ENCODE results near the gene ASAP3. TPM values are rescaled to one million over a fixed set of nuclear protein-coding genes. Genes with fewer than 3 reads are reported as not detected.

The ASAP3 gene
- total and polyA plus RNA-seq, 2 donors (not counting 3 experiments of a cell fraction or from before 2014, with no cell fraction given) = 12.5 to 14.2 TPM

DNA sequence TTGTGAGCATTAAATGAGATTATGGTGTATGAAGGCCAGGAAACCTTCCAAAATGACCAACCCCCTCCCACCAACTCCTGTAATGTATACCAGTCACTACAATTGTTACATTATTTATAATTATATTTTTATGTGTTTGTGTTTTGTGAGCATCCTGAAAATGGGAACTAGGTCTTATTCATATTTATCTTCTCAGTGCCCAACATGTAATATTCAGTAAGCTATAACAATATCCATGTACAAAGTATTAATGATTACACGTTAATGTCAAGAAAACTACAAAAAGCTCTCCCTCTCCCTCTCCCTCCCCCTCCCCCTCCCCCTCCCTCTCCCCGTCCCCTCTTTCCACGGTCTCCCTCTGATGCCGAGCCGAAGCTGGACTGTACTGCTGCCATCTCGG is 19.0 kb upstream of the ASAP3 start:
- Histone ChIP-seq H3K9me1 (replicated peaks; ENCODE audit: control insufficient read depth, extremely low read depth, insufficient read depth, low read length) (no peaks in the 10 kb centered on the region), H2AFZ (ENCODE audit: low read depth, low read length) (no peak overlapping the region), H3K4me3 (replicated peaks in 1 of 3; ENCODE audit: insufficient read depth in 1 of 3, low read depth in 1 of 3, low read length in 3 of 3) (no peak overlapping the region), H3K9ac (replicated peaks; ENCODE audit: extremely low read depth, insufficient read depth, low read length) (no peak overlapping the region), H3K79me2 (ENCODE audit: control insufficient read depth, insufficient read depth, low read length) (no peaks in the 10 kb centered on the region), H3K9me3 (replicated peaks; ENCODE audit: control insufficient read depth, insufficient read depth, low read length) (no peaks in the 10 kb centered on the region), H3K36me3 (ENCODE audit: control insufficient read depth in 2 of 2, extremely low read depth in 1 of 2, insufficient read depth in 2 of 2, low read length in 2 of 2) (no peaks in the 10 kb centered on the region), H3K27me3 (ENCODE audit: control insufficient read depth in 2 of 2, insufficient read depth in 2 of 2, low read length in 2 of 2) (no peaks in the 10 kb centered on the region), H3K27ac (ENCODE audit: insufficient read depth, low read depth, low read length) (no peak overlapping the region), H3K4me1 (ENCODE audit: control insufficient read depth, extremely low read depth, insufficient read depth, low read length) (no peaks in the 10 kb centered on the region), H3K4me2 (ENCODE audit: insufficient read depth, low read length) (no peak overlapping the region), H4K20me1 (replicated peaks; ENCODE audit: control insufficient read depth, extremely low read depth, insufficient read depth, low read length) (no peaks in the 10 kb centered on the region)
- FAIRE-seq (no peak), DNase-seq (ENCODE audit: low read depth, low spot score) (no peak)
- dilution Hi-C loops (cut with MboI; ENCODE audit: extremely low pct_ligation_motif_present, low sequenced_read_pairs) = no loop called here
- TF ChIP-seq MYC (IDR thresholded peaks at IDR 0.05; ENCODE audit: low read depth, low read length) (no peak), GATA2 (IDR thresholded peaks at IDR 0.05; ENCODE audit: insufficient read depth, insufficient read length, low read depth, low read length) (no peak), FOS (IDR thresholded peaks at IDR 0.05; ENCODE audit: borderline replicate concordance, insufficient read depth, low read length) (no peak), CTCF (IDR thresholded peaks at IDR 0.05; ENCODE audit: extremely low read depth in 1 of 2, insufficient read depth in 1 of 2, low read depth in 1 of 2, low read length in 2 of 2) (no peak), EZH2 (IDR thresholded peaks at IDR 0.05; ENCODE audit: borderline replicate concordance, low read depth, low read length, severe bottlenecking) (no peak), POLR2A (IDR thresholded peaks at IDR 0.05; ENCODE audit: low read depth, low read length) (no peak), JUN (IDR thresholded peaks at IDR 0.05; ENCODE audit: borderline replicate concordance, insufficient read depth, insufficient read length, low read depth) (no peak), POLR2AphosphoS5 (IDR thresholded peaks at IDR 0.05; ENCODE audit: insufficient read depth, low read depth, low read length) (no peak), MAX (IDR thresholded peaks at IDR 0.05; ENCODE audit: insufficient read depth, insufficient read length) (no peak)
- intact Hi-C loops (cut with micrococcal nuclease) = no loop called here
- CTCF ChIA-PET = interaction anchor here (1.1 to 8.3 kb wide), 2 partner anchors 18 to 27 kb away, joined by 3 to 192 read pairs; partner anchors contain the start of gene E2F2
- no TSS peak for BruUV-seq (replicated peaks)
- POLR2A ChIA-PET = no interaction called here

Measured in endothelial cell of umbilical vein (primary cell).